WI38 (cell line): Measurements from ENCODE around the gene OPCML.

ENCODE experiments used
- H3K4me3 ChIP-seq: 2 replicates; pipeline ENCODE4 v1.5.1; 2011; ENCODE audit warnings: low read depth, mild to moderate bottlenecking, control low read depth, low read length
- CTCF ChIP-seq: IDR thresholded peaks from 2 replicates; pipeline ENCODE4 v1.5.1; 2012; ENCODE audit warnings: low read depth, mild to moderate bottlenecking, control low read depth, low read length

OPCML gene

GRCh38 chr11:133385781-133386180, 146.5 kb downstream of the OPCML start:
- TF ChIP-seq CTCF: no peak
- H3K4me3 ChIP-seq: no peak overlapping the region

- H3K4me3 ChIP-seq: no peak overlapping the region
- TF ChIP-seq CTCF: no peak
Measured at GRCh38 chr11:133384731-133385130, 147.6 kb downstream of the OPCML start.

- H3K4me3 ChIP-seq: no peak overlapping the region
- TF ChIP-seq CTCF: no peak
Measured at GRCh38 chr11:133383689-133384088, 148.6 kb downstream of the OPCML start.

GRCh38 chr11:133383201-133383600, 149.1 kb downstream of the OPCML start:
- no peak for TF ChIP-seq CTCF
- H3K4me3 ChIP-seq: no peak overlapping the region

- no peak overlapping the region for H3K4me3 ChIP-seq
- no peak for TF ChIP-seq CTCF
Measured at GRCh38 chr11:133382131-133382812, 150.0 kb downstream of the OPCML start.

- no peak for TF ChIP-seq CTCF
- H3K4me3 ChIP-seq: no peak overlapping the region
Measured at GRCh38 chr11:133381761-133382130, 150.6 kb downstream of the OPCML start.

GRCh38 chr11:133366147-133366546, 166.2 kb downstream of the OPCML start:
- no peak for TF ChIP-seq CTCF
- H3K4me3 ChIP-seq: no peak overlapping the region
